Stimulated activated CD8-positive, alpha-beta memory T cell treated with anti-CD3 and anti-CD28 coated beads, Interleukin-4, amount 100 ng/mL, for 4 hours (primary cell): ENCODE results near the gene SLC5A11.
"Not testable (repeated sequence)": the region's sequence is repeated elsewhere in the genome, so short reads cannot be mapped to it uniquely, and the experiment has no call there.

Experiments
- DNase-seq, 2 donors: peaks; one replicate each; pipeline ENCODE4 v3.0.0-alpha.2; 2020; ENCODE audit warnings: low read depth in 2 of 2, low spot score in 1 of 2

Gene SLC5A11

DNA sequence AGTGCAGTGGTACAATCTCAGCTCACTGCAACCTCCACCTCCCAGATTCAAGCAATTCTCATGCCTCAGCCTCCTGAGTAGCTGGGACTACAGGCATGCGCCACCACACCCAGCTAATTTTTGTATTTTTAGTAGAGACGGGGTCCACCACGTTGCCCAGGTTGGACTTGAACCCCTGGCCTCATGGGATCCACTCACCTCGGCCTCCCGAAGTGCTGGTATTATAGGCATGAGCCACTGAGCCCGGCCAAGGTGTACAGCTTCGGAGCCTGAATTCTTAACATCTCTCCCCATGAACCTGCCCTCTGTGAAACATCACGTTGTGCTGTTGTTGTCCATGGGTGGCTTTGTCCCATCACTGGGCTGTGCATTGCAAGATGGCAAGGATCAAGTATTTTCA, 11.1 kb downstream of the SLC5A11 start:
- DNase-seq, result not testable (repeated sequence)

- no peak for DNase-seq
Observed at GRCh38 chr16:24858219-24859041, 12.7 kb downstream of the SLC5A11 start.

- DNase-seq, result no peak
Observed at GRCh38 chr16:24861461-24861860, 15.7 kb downstream of the SLC5A11 start.

- DNase-seq, result no peak
Observed at GRCh38 chr16:24863582-24864437, 18.0 kb downstream of the SLC5A11 start.

DNA sequence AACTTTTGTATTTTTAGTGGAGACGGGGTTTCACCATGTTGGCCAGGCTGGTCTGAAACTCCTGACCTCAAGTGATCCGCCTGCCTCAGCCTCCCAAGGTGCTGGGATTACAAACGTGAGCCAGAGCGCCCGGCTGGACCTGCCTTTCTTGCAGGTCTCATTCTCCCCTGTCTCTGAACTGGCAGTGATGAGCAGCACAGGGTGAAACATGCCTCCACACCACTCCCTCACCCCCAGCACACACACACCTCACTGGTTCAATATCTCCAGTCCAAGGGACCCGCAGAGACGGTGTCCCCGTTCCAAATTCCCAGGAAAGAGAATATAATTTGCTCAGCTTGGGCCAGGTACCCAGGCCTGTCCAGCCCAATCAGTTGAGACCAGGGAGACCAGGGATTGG, 23.3 kb downstream of the SLC5A11 start:
- DNase-seq, result no peak

GRCh38 chr16:24871891-24872290, 26.1 kb downstream of the SLC5A11 start:
- no peak for DNase-seq

DNA sequence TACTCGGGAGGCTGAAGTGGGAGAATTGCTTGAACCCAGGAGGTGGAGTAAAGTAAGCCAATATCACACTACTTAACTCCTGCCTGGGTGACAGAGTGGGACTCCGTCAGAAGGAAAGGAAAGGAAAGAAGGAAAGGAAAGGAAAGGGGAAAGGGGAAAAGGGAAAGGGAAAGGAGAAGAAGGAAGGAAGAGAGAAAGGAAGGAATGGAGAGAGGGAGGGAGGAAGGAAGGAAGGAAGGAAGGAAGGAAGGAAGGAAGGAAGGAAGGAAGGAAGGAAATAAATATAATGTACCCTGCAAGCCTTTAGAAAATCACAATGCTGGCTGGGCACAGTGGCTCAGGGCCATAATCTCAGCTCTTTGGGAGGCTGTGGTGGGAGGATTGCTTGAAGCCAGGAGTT, 27.3 kb downstream of the SLC5A11 start:
- DNase-seq, result no peak

- DNase-seq, result no peak
Observed at GRCh38 chr16:24875466-24875865, 29.7 kb downstream of the SLC5A11 start.

DNA sequence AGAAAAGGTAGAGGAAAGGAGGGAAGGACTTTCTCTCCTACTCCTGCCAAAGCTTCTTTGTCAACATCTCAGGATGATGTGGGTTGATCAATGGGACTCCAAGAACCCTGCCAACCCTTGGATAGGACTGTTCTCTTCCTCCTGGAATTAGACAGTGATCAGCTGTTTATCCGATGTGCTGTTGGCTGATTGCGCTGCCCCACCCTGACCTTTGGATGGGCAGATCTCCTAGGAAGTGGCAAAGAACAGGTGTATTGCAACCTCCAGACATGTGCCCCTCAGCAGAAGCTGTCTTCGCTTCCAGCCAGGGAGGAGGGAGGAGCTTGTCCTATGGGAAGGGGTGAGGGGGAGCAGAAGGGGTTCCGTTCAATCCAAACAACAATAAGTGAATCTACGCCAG, 30.5 kb downstream of the SLC5A11 start:
- DNase-seq, result no peak

- no peak for DNase-seq
Observed at GRCh38 chr16:24879684-24880083, 33.9 kb downstream of the SLC5A11 start.

DNA sequence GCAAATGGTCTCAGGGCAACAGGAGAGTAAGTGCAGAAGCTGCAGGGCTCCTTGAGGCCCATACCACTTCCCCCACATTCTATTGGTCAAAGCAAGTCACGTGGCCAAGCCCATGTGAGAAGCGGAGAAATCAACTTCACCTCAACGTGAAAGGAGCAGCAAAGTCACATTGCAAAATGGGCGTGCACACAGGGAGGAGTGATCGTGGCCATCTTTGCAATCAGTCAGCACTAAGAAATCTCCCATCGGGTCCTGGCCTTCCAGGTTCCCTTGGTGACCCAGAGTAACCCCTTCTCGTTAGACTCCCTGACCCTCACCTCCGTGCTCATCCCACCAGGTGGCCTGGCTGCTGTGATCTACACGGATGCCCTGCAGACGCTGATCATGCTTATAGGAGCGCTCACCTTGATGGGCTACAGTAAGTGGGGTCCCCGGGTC, 38.0 kb downstream of the SLC5A11 start:
- DNase-seq, result no peak

DNA sequence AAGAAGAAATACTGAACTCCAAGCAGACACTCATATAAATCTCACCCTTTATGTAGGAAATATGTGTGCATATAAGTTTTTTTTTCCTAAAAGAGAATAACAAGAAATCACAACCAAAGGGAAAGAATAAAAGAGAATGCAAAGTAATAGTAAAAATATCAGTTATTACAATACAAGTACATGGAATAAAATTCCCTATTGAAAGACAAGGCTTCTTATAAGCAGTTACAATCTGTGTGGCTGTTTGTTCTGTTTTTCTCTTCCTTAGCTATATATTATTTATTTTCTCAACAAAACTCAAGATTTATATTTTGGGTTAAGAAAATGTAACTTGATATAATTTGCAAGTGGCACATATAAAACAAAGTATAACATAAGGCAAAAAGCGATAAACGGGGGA, 41.7 kb downstream of the SLC5A11 start:
- no peak for DNase-seq

- no peak for DNase-seq
Observed at GRCh38 chr16:24890746-24891145, 45.0 kb downstream of the SLC5A11 start.

DNA sequence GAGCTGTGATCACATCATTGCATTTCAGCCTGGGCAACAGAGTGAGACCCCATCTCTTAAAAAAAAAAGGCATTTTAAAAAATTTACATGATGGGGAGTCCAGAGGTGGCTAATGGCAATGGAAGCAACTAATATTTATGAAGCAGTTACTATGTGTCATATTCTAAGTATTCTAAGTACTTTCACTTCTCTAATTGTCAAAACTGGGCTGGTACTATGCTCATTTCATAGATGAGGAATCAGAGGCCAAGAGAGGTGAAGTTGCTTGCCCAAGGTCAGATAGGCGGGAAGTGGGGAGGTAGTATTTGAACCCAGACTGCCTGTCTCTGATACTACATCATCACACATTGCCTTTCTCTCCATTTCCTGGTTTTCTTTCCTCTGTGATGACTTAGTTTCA, 50.7 kb downstream of the SLC5A11 start:
- DNase-seq, result no peak

GRCh38 chr16:24897522-24897921, 51.8 kb downstream of the SLC5A11 start:
- not testable (repeated sequence) for DNase-seq

GRCh38 chr16:24900230-24900629, 54.5 kb downstream of the SLC5A11 start:
- DNase-seq, result no peak

DNA sequence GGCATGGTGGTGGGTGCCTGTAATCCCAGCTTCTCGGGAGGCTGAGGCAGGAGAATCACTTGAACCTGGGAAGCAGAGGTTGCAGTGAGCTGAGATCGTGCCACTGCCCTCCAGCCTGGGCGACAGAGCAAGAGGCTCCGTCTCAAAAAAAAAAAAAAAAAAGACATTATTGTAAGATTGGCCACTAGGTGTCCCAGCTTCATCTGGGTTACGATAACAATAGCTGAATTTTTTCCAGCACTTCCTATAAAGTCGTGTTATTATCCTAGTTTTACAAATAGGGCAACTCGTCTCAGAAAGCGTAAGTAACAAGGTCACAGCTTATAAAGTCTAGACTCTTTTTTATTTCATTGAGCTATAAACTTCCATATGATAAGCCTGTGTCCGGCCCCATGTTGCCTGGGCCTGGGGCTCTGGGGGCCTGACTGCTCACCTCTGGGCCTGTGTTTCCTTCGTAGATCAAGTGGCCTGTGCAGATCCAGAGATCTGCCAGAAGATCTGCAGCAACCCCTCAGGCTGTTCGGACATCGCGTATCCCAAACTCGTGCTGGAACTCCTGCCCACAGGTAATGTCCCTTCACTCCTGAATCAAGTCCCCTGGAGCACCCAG, 60.5 kb downstream of the SLC5A11 start:
- no peak for DNase-seq

GRCh38 chr16:24906901-24907300, 61.1 kb downstream of the SLC5A11 start:
- DNase-seq, result no peak

- no peak for DNase-seq
Observed at GRCh38 chr16:24908716-24909115, 63.0 kb downstream of the SLC5A11 start.

- DNase-seq, result no peak
Observed at GRCh38 chr16:24909856-24910255, 64.1 kb downstream of the SLC5A11 start.

GRCh38 chr16:24915019-24915418, 69.3 kb downstream of the SLC5A11 start:
- no peak for DNase-seq

- no peak for DNase-seq
Observed at GRCh38 chr16:24915576-24915975, 69.8 kb downstream of the SLC5A11 start.
